Bronchial epithelial cell (primary cell): ENCODE measurements around the gene DUSP2. TPM values are rescaled to one million over a fixed set of nuclear protein-coding genes. Genes with fewer than 3 reads are reported as not detected.
"Not testable (repeated sequence)": the region's sequence is repeated elsewhere in the genome, so short reads cannot be mapped to it uniquely, and the experiment has no call there.

Experiments
- DNase-seq: peaks from one replicate; pipeline ENCODE4 v3.0.0-alpha.2; 2010; ENCODE audit warnings: low read depth
- FAIRE-seq: peaks from 2 replicates; lab custom pipeline; 2011; peaks lifted over from hg19 to GRCh38; lab: Jason Lieb, UNC
- H3K27me3 ChIP-seq: 2 replicates; pipeline ENCODE4 v1.5.1; 2011; ENCODE audit warnings: low read length; ENCODE audit not compliant: control insufficient read depth, insufficient read depth
- H3K36me3 ChIP-seq: 2 replicates; pipeline ENCODE4 v1.5.1; 2011; ENCODE audit warnings: low read length; ENCODE audit not compliant: control insufficient read depth, insufficient read depth
- H3K4me3 ChIP-seq: 2 replicates; pipeline ENCODE4 v1.5.1; 2011; ENCODE audit warnings: mild to moderate bottlenecking, low read depth, low read length, control low read depth
- total RNA-seq: library from RNA; depleted of rRNA; stranded (reverse); fragments of >200 nt; gene quantifications from 2 replicates; pipeline ENCODE4 v1.2.1, GENCODE V29; 2014
- TF ChIP-seq, protein P1 (sequence below): IDR thresholded peaks from 2 replicates; pipeline ENCODE4 v1.5.1; 2011; ENCODE audit warnings: mild to moderate bottlenecking, moderate library complexity, low read length, control low read depth, inconsistent platforms; ENCODE audit not compliant: insufficient read depth, severe bottlenecking

The DUSP2 gene
- total RNA-seq, 1 donor from 2014 or later = 5.3 TPM

DNA sequence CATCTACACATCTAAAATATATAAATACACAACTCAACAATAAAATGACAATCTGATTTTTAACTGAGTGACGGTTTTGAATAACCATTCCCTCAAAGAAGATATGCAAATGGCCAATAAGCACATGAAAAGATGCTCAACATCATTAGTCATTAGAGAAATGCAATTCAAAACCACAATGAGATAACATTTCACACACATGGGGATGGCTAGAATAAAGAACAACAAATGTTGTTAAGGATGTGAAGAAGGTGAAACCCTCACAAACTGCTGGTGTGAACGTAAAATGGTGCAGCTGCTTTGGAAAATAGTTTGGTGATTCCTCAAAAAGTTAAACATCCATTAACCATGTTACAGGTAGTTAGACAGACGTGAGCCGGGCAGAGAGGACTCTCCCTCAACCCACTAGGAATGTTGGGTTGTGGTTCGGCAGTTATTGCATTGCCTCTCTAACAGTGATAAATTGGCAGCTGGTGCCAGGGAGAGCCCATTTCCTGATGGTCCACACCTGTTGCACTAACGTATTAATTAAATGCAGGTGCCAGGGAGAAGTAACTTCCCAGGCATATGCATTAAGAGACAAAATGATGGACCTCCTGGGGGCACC, 22.3 kb upstream of the DUSP2 start:
- DNase-seq (no peak), FAIRE-seq (no peak)
- Histone ChIP-seq H3K27me3 (no peaks in the 10 kb centered on the region), H3K36me3 (no peaks in the 10 kb centered on the region), H3K4me3 (no peak overlapping the region)
- TF ChIP-seq, protein P1, sequence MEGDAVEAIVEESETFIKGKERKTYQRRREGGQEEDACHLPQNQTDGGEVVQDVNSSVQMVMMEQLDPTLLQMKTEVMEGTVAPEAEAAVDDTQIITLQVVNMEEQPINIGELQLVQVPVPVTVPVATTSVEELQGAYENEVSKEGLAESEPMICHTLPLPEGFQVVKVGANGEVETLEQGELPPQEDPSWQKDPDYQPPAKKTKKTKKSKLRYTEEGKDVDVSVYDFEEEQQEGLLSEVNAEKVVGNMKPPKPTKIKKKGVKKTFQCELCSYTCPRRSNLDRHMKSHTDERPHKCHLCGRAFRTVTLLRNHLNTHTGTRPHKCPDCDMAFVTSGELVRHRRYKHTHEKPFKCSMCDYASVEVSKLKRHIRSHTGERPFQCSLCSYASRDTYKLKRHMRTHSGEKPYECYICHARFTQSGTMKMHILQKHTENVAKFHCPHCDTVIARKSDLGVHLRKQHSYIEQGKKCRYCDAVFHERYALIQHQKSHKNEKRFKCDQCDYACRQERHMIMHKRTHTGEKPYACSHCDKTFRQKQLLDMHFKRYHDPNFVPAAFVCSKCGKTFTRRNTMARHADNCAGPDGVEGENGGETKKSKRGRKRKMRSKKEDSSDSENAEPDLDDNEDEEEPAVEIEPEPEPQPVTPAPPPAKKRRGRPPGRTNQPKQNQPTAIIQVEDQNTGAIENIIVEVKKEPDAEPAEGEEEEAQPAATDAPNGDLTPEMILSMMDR = no peak

DNA sequence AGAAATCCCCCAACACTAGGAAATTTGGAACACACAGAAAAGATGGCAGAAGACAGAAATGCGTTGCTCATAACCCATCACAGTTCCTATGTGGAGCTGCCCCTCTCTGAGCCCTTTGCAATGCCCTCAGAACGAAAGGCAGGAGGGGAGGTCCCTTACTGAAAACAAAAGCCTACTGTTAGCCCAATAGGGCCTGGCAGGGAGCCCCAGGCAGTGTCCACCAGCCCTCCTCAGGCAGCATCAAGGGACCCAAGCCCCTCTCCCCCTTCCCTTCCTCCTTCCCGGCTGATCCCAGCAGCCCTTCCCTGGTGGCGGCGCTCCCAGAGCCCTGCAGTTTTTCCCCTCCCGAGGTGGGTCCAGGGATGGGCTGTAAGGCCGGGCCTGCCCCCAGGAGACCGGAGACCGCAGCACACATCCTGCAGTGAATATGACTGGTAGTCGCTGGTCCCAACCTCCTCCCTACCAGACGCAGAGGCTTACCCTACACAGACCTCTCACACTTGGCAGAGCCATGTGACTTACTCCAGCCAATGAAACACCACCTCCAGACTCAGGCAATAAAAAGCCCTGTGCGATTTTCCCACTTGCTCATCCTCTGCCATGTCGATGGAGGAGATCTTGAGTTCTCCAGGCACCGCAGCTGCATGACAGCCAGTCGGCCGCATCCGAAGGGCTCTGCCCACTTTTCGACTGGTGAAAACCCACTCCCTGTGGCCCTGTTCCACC, 19.4 kb upstream of the DUSP2 start:
- Histone ChIP-seq H3K36me3 (no peaks in the 10 kb centered on the region), H3K4me3 (no peak overlapping the region), H3K27me3 (no peaks in the 10 kb centered on the region)
- FAIRE-seq (no peak), DNase-seq (no peak)
- TF ChIP-seq, protein P1 = no peak

DNA sequence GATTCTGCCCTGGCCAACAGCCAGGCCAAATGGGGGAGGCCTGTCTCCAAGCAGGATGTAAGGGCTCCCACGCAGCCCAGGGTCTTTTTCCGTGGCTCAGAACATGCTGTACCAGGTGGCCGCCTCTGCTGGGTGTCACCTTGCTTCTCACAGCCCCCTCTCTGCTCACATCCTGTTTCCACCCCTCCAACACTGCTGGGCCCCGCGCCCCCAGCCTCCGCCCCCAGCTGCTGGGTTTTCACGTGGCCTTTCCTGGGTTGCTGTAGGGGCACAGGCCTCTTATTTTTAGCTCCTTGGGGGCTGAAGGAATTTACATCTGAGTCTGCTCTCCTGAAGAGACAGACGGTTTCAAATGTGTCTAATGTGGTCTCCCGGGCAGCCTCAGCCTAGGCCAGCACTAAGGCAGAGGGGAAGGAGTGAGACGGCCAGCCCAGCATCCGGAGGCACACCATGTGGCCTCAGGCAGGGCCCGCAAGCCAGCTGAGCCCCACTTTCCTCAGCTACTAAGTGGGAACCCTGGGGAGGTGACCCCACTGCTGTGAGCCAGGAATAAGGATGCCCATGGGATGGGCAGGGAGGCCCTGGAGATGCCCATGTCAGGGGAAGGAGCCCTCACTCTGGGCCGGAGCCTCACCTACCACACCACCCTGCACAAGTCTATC, 18.7 kb upstream of the DUSP2 start:
- no peak overlapping the region for H3K4me3 ChIP-seq
- TF ChIP-seq, protein P1 = no peak
- no peaks in the 10 kb centered on the region for H3K27me3 ChIP-seq
- FAIRE-seq (no peak), DNase-seq (no peak)
- no peaks in the 10 kb centered on the region for H3K36me3 ChIP-seq

DNA sequence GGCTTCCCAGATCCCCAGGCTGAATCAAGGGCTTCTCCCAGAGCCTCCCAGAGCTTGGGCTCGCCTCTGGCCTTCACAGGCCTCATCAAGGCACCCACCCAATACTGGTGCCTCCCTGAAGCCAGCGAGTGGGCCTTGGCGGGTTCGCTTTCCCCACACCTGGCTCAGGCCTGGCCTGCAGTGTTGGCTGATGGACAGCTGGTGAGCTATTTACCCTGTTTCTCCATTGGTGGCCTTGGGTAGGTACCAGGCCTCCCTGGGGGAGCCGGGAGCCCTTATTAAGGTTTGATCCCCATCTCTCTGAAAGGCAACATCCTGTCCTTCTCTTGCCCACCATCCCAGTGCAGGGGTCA, 18.2 kb upstream of the DUSP2 start:
- Histone ChIP-seq H3K36me3 (no peaks in the 10 kb centered on the region), H3K27me3 (no peaks in the 10 kb centered on the region), H3K4me3 (no peak overlapping the region)
- FAIRE-seq (no peak), DNase-seq (no peak)
- TF ChIP-seq, protein P1 = no peak

DNA sequence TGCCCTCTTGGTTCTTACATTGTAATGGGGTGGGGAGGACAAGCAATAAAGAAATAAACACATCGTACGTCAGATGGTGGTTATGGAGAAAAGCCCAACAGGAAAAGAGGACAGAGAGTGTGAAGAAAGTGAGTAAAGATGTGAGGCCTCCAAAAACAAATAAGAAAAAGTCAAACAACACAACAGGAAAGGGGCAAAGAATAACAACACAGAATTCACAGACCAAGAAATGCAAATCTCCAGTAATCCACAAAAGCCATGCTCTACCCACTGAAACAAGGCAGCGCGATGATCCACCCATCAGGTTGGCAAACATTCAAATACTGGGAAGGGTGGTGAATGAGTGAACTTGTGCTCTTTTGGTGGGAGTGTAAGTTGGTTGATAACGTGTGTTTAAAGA, 16.7 kb upstream of the DUSP2 start:
- FAIRE-seq = no peak
- Histone ChIP-seq H3K4me3 (no peak overlapping the region), H3K27me3 (no peaks in the 10 kb centered on the region), H3K36me3 (no peaks in the 10 kb centered on the region)
- TF ChIP-seq, protein P1 = no peak
- no peak for DNase-seq

DNA sequence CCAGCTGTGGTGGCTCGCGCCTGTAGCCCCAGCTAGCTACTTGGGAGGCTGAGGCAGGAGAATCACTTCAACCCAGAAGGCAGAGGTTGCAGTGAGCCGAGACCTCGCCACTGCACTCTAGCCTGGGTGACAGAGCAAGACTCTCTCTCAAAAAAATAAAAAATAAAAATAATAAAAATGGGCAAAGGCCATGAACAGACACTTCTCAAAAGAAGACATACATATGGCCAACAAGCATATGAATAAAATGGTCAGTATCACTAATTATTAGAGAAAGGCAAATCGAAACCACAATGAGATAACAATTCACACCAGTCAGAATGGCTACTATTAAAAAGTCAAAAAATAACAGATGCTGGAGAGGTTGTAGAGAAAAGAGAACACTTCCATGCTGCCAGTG, 15.1 kb upstream of the DUSP2 start:
- H3K36me3 ChIP-seq, H3K27me3 ChIP-seq, H3K4me3 ChIP-seq, DNase-seq, FAIRE-seq: not testable (repeated sequence)
